ENCODE data around the gene SORL1-AS1.

The SORL1-AS1 gene

GRCh38 chr11:121476379-121477032 lies 23.7 kb upstream of the SORL1-AS1 start:
- DNase-seq (ENCODE audit: low read depth): no peak

- DNase-seq (ENCODE audit: low read depth): no peak
Observed at GRCh38 chr11:121474680-121475079, 21.9 kb upstream of the SORL1-AS1 start.

- peak; percentile 63 for DNase-seq (ENCODE audit: low read depth)
Observed at GRCh38 chr11:121473064-121473777, 20.5 kb upstream of the SORL1-AS1 start.

- no peak for DNase-seq (ENCODE audit: low read depth)
Observed at GRCh38 chr11:121472312-121472711, 19.5 kb upstream of the SORL1-AS1 start.

- DNase-seq (ENCODE audit: low read depth): no peak
Observed at GRCh38 chr11:121471167-121471566, 18.4 kb upstream of the SORL1-AS1 start.

GRCh38 chr11:121469910-121470309 lies 17.1 kb upstream of the SORL1-AS1 start:
- no peak for DNase-seq (ENCODE audit: low read depth)

GRCh38 chr11:121467965-121468364 lies 15.2 kb upstream of the SORL1-AS1 start:
- DNase-seq (ENCODE audit: low read depth): no peak

GRCh38 chr11:121467471-121467870 lies 14.7 kb upstream of the SORL1-AS1 start:
- DNase-seq (ENCODE audit: low read depth): no peak

GRCh38 chr11:121466063-121466794 lies 13.5 kb upstream of the SORL1-AS1 start:
- DNase-seq (ENCODE audit: low read depth): peak; percentile 97

GRCh38 chr11:121465709-121466062 lies 12.9 kb upstream of the SORL1-AS1 start:
- DNase-seq (ENCODE audit: low read depth): no peak

- DNase-seq (ENCODE audit: low read depth): peak; percentile 98
Observed at GRCh38 chr11:121464352-121464946, 11.7 kb upstream of the SORL1-AS1 start.

- DNase-seq (ENCODE audit: low read depth): no peak
Observed at GRCh38 chr11:121463689-121464335, 11.0 kb upstream of the SORL1-AS1 start.

- DNase-seq (ENCODE audit: low read depth): no peak
Observed at GRCh38 chr11:121461843-121462242, 9.1 kb upstream of the SORL1-AS1 start.

- no peak for DNase-seq (ENCODE audit: low read depth)
Observed at GRCh38 chr11:121460941-121461514, 8.3 kb upstream of the SORL1-AS1 start.

- no peak for DNase-seq (ENCODE audit: low read depth)
Observed at GRCh38 chr11:121459413-121460017, 6.7 kb upstream of the SORL1-AS1 start.

- no peak for DNase-seq (ENCODE audit: low read depth)
Observed at GRCh38 chr11:121458551-121458950, 5.8 kb upstream of the SORL1-AS1 start.

- no peak for DNase-seq (ENCODE audit: low read depth)
Observed at GRCh38 chr11:121456816-121457431, 4.2 kb upstream of the SORL1-AS1 start.

- no peak for DNase-seq (ENCODE audit: low read depth)
Observed at GRCh38 chr11:121456151-121456550, 3.4 kb upstream of the SORL1-AS1 start.

- DNase-seq (ENCODE audit: low read depth): no peak
Observed at GRCh38 chr11:121455115-121455514, 2.3 kb upstream of the SORL1-AS1 start.

GRCh38 chr11:121453589-121454299 lies 977 bp upstream of the SORL1-AS1 start:
- DNase-seq (ENCODE audit: low read depth): no peak
